Stimulated activated CD8-positive, alpha-beta memory T cell treated with anti-CD3 and anti-CD28 coated beads, Interleukin-12 subunit alpha, Interleukin-12 subunit beta, amount 100 ng/mL, for 4 hours (primary cell): Measurements from ENCODE around the gene MYOD1.

Experiments used
- DNase-seq: peaks from one replicate; pipeline ENCODE4 v3.0.0-alpha.2; 2020; ENCODE audit warnings: low read depth

Gene MYOD1

DNA sequence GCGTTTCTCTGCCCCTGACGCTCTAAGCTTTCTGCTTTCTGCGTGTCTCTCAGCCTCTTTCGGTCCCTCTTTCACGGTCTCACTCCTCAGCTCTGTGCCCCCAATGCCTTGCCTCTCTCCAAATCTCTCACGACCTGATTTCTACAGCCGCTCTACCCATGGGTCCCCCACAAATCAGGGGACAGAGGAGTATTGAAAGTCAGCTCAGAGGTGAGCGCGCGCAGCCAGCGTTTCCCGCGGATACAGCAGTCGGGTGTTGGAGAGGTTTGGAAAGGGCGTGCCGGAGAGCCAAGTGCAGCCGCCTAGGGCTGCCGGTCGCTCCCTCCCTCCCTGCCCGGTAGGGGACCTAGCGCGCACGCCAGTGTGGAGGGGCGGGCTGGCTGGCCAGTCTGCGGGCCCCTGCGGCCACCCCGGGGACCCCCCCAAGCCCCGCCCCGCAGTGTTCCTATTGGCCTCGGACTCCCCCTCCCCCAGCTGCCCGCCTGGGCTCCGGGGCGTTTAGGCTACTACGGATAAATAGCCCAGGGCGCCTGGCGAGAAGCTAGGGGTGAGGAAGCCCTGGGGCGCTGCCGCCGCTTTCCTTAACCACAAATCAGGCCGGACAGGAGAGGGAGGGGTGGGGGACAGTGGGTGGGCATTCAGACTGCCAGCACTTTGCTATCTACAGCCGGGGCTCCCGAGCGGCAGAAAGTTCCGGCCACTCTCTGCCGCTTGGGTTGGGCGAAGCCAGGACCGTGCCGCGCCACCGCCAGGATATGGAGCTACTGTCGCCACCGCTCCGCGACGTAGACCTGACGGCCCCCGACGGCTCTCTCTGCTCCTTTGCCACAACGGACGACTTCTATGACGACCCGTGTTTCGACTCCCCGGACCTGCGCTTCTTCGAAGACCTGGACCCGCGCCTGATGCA lies at the start of gene MYOD1:
Gene MYOD1 (plus strand): TSS at position 544 of the 910 bp plus-strand sequence. CDS start 212 bp downstream, at position 756.
- DNase-seq, result no peak

DNA sequence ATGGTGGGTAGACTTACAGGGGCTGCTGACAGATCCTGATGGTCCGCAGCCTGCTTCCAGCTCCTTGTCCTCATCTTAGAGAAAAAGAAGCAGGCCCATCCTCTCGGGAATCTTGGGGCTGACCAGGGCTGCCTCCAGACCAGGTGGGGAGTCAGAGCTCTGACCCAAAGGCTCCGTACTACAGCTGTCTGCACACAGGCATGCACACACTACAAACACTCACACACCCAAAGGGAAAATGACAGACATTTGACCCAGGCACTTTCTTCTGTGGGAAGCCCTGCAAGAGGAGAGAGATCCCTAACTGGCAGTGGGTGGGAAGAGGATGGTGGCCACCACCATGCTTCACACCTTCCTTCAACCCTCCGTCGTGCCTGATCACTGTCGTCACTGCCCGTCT lies 46.9 kb upstream of the MYOD1 start:
- no peak for DNase-seq

DNA sequence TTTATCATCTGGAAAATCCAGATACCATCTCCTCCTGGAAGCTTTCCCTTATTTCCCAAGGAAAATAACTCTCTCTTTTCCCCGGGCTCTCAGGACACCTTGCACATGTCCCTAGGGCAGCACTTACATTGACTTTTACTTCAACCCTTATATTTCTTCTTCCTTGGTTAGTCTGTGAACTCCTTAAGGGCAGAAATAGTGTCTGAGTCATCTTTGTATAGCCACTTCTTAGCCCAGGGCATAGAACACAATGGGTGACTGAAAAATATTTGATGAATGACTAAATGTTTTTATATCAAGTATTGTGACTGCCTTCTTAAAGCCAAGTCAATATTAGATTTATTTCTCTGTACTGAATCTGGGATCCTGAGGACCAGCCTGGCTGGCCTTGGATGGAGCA lies 45.4 kb upstream of the MYOD1 start:
- DNase-seq, result no peak

DNA sequence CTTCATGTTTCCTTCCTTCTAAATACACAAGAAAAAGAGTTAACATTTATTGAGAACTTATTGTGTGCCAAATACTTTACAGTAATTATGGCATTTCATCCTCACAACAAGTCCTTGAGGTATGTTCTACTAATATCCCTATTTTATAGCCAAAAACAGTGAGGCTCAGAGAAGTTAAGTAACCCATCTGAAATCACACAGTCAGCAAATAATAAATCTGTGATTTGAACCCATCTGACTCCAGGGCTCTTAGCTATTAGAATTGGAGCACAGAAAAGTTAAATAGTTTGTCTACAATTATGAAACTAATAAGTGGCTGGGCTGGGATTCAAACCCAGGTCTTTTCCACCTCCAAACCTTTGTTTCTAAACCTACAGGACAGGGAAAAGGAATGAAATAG lies 36.5 kb upstream of the MYOD1 start:
- no peak for DNase-seq

DNA sequence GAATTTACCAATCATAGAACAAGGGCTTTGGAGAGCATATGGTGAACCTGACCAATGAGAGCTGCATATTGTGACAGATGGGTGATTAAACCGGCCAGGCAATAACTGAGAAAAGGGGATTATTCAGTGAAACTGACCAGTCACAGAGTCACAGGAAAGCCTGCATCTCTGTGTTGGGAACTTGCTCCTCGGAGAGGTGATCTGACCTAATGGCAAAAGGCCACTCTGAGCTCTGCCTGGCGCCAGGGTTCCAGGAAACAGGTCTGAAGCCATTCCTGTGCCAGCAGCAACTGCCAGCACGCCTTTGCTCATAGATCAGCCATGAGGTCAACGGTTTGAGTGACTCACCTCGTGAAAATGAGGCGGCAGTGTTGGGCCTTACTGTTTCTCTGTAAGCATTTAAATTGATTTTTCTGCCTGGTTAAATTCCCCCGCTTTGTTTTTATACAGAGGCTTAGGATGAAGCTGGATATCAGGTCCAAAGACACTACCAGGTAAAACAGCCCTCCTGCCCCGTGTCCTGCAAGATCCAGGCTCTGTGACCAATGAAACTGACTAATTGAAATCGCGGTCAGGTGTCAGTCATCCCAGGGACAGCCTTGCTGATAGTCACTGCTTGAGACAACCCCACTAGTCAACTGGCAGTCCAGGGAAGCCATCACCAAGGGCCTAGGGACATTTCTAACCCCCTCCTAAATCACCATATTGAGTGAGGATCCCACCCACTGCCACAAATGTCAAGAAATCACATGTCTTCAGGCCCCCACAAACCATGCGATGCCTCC lies 35.8 kb upstream of the MYOD1 start:
- DNase-seq, result no peak

DNA sequence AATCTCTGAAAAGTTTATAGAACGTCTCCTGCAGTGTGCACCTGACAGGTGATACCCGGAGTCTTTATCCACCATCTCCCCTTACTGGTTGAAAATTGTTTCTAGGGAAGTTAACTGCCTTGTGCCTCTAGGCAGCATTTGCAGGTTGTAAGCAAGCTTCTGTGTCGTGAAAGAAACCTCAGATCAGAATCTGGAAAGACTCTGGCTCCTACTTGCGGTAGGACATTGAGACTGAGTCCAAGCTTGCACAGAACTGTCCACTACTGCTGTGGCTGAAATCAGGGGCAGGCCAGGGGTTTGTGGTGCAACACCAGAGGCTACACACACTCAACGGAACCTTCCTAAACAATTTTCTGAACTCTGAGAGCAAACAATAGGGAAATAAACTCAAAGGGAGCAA lies 34.8 kb upstream of the MYOD1 start:
- no peak for DNase-seq

DNA sequence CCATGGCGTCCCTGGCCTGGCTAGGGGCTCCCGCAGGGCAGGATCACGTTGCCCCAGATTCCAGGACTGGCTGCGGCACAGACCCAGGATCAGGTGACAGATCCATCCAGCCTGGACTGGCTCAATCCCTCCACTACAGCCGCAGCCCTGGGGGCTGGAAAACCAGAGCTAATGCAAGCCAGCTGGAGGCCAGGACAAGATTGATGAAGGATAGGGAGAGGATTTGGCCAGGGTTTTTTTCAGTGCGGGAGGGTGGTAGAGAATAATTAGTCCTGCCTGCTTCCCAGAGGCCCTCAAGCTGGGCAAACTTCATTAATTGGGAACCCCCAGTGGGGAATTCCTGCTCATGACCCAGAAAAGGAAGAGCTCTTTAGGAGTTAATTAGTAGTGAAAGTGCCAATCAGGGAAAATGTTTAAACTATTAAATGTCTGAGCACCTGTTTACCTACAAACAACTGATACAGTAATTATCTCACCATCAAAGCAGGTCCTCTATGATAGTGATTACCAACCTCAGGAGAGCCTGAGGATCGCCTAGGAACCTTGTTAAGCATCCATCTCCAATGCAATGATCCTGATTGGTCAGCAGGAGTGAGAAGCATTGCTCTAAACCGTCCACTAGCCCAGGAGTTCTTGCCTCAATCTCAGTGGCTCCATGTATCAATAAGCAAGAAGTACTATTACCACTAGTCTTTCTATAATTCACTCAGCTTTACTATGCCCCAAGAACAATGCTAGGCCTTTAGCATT lies 33.0 kb upstream of the MYOD1 start:
- DNase-seq, result no peak

DNA sequence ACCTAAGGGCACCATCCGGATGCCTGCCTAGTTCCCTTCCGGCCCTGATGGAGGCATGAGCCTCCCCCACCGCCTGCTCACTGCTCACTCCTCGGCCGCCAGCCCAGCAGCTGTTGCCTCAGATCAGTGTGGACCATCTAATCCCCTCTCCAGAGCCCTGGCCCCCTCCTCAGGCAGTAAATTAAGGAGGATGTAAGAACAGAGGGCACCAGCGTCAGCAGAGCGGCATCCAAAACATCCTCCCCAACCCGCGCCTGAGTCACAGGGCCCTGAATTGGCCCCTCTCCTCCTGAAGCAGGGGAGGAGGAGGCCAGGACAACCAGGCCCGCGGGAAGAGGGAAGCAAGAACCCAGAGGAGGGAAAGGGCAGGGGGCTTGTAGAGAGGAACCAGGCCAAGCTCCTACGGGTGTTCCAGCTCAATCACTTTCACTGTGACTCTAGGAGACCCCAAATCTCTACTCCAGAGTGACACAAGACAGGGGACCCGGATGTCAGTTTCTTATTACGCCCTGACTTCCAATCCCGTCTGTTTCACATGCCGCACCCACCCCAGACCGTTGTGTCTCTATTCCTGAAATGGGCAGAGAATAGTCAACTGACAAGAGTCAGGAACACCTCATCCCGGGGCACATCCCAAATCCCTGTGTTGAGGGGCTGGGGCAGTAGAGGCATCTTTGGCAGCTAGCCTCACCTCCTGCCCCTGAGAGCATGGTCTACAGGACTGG lies 31.3 kb upstream of the MYOD1 start:
- no peak for DNase-seq

DNA sequence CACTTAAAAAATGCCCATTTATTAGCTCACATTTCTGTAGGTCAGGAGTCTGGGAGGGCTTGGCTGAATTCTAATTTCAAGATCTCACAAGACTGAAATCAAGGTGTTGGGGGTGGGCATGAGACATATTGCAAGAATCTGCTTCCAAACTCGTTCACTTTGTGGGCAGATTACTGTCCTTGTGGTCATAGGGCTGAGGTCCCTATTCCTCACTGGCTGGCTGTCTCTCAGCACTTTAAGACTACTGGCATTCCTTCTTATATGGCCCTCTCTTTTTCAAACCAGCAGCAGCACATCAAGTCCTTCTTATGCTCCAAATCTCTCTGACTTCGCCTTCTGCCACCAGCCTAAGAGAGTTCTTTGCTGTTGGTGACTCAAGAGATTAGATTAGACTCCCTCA lies 27.8 kb upstream of the MYOD1 start:
- no peak for DNase-seq

DNA sequence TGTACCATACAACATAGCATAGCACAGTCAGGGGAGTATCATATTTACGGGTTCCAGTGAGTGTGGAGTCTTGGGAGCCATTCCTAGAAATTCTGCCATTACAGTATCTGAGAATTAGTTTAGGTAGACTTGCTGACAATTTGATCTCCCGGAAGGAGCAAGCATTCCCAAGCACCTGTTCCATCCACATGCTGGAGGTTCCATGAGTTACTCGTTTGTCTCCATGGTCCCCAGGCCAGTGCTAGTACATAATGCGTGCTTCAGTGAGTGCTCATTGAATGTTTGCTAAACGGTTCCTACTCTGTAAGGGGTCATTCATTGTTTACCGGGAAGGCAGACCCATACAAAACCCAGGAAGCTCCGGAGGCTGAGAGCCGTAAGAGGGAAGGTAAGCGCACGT lies 27.4 kb upstream of the MYOD1 start:
- no peak for DNase-seq

DNA sequence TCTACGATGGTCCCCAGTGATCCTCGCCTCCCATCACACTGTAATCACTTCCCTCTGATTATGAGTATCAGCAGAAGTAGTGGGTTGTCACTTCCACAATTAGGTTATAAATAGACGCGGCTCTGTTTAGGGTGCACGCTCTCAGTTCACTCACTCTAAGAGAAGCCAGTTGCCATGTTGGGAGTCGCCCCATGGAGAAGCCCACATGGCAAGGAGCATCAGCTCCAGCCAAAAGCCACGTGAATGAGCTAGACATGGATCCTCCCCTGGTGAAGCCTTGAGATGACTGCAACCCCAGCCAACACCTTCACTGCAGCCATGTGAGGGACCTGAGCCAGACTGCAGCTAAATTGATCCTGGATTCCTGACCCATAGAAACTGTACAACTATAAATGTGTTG lies 26.4 kb upstream of the MYOD1 start:
- DNase-seq, result no peak

DNA sequence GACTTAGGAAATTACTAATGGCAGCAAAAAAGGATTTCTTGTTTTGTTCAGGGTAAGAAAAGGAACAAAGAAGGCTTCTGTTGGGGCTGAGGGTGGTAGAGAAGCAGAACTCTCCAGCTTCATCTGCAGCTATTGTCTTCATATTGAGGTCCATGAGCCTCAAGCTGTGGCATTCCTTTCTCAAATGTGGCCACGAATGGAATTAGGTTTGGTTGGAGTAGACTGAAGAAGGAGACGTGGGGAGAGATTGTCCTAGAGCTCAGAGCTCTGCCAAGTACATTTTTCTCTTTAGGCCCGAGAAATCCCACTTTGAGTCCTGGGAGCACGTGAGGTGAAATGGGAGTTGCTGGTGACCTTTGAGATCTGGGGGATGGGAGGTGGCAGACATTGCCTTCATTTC lies 25.8 kb upstream of the MYOD1 start:
- DNase-seq, result no peak

DNA sequence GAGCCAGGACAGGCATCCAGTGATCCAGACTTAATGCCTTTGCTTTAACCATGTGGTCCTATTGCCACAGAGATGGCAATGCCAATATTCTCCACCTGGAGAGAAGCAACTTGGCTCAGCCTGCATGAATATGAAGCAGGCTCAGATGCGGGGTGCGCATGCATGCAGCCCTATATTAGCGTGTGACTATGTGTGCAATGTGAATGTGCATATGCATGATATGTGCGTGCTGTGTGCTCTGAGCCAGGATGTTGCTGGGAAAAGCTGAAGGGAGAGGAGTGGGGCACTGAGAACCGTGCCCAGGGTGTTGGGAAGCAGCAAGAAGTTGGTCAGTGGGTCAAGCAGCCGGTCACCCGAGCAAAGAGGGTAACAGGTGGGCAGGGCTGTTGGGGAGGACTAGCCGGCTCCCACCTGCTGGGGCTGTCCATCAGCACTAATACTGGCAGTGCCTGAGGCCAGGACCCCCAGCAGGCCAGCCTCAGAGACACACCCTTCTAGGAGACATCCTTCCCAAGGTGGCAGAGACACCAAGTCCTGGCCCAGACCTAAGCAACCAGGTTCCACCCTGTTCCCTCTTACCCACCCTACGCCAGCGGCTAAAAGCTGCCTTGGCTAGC lies 24.8 kb upstream of the MYOD1 start:
- no peak for DNase-seq

DNA sequence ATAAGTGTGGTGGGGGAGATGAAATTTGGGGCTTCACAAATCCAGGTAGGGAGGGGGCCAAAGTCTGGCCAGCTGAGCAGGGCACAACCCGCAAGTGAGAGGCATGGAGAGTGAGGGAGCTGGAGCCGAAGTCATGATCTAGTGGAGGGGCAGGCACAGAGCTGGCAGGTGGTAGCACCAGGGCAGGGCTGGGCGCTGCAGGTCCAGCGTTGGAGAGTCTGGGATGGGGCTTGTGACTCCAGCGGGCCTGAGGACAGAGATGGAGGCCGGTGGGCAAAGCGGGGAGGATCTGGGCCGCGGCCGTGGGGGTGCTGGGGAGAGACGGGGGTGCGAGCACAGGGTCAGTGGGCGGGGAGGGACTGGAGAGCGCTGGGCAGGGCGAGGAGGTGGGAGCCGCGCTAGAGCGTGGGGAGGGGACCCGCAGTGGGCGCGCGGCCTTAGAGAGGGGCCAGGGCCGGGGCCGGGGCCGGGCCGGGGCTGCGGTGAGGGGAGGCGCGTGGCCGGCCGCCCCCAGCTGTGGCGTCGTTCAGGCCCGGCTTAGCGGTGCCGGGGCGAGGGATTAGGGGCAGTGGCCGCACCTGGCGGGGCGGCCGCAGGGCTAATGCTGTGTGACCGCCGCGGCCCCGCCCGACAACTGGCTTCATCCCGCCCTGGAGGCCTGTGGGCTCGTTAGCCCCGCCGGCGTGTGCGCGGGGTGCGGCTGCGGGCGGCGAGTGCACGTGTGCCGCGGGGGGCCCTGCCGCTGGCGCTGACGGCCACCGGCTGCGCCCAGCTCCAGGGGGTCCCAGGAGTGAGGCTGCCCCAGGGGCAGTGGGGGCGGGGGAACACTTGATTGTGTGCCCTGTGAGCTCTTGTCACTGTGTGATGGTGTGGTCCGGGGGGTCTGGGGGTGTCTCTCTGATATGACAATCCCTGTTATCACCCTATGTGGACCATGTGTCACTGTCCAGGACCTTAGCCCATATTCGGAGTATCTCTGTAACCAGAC lies 23.6 kb upstream of the MYOD1 start:
- no peak for DNase-seq

DNA sequence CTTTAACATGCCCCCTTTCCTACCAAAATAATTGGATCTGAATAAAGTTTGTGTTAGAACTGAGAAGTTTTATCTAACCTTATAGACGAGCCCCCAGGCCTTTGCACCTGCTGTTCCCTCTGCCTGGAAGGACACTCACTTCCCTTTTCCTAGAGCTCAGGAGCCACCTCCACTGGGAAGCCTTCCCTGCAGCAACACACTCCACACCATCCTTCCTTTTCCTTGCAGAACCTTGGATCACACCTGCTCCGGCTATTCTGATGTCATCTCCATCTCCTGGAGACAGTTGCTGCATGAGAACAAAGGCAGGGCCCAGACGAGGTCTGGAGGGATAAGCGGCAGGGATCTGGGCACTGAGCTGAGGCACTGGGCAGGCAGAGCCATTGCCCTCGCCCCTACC lies 22.6 kb upstream of the MYOD1 start:
- DNase-seq, result no peak

DNA sequence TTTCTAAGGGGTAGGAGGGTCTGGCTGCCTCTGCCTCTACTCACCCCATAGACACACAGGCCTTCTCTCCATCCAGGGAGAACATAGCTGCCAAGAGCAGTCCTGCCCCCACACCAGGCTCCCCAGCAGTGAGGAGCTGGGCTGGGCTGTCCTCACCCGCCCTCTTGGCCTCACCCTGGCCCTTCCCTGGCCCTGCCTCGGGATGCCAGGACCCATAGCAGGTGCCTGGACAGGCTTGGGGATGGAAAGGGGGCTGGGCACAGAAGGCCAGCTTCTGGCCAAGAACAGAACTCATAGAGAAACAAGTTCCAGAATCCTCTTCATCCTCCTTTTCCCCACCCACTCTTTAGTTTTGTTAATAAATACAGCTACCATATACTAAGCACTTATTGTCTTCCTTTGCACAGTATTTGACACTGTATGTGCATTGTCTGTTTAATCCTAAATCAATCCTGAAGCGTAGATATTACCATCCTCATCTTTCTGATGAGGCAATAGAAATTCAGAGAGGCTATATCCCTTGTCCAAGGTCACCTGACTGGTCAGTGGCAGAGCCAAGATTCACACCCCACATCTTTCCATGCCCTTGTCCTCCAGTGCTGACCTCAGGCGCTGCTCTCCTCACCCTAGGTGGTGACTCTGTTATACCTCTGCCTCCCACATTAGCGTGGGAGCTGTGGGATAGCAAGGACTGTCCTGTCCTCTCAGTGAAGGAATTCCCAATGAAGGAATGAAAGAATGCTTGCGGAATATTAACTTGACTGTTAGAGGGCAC lies 22.0 kb upstream of the MYOD1 start:
- DNase-seq, result no peak

DNA sequence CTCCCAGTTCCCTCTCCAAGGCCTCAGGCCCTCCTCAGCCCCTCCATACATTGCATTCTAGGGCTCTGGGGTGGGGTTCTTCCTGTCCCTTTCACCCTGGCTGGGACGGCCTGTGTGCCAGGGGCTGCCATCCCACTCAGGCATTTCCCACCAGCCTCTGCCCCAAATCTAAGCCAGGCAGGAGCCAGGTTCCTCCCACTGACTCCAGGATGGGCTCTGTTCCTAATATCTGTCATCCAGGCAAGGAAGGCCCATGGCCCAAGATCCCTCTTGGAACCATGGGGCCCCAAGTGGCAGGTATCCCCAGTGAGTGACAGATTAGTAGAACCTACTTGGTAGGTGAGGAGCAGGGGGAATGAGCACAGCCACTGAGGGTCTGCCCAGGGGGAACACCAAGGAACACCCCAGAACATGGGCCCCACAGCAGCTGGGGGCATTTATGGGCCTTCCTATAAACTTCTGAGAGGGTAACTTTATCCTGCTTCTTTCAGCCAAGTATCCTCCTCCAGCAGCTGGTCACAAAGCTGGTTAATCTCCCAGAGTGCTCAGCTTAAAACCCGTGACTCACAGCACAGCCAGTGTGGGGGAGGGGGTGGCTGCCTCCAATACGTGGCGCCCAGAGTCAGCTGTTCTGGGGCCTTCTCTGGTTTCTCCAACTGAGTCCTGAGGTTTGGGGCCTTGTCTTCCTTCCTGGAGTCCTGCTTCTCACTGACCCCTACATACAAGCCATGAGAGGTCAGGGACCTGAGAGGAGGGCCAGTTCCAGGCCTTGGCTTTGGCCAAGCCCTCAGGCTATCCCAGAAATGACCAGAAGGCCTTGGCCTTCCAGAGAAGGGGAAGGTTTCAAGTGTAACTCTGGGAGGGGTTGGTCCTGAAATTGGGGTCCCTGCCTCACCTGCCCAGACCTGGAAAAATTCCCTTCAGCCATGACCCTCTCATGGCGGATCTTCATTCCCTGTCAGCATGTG lies 19.9 kb upstream of the MYOD1 start:
- DNase-seq, result no peak

DNA sequence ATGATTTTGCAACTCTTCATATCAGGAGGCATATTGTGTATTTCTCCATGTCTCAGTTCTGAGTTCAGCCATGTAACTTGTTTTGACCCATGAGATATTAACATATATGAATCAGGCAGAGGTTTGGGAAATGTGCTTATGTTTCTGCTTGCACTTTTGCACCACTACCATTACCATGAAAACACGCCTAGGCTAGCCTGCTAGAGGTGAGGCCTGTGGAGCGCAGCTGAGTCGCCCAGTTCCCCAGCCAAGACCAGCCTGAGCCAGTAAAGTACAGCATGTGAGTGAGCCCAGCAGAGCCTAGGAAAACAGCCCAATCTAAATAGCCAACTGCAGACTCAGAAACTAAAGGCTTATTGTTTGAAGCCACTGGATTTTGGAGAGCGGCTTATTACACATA lies 18.4 kb upstream of the MYOD1 start:
- no peak for DNase-seq
